Neural crest cell (in vitro differentiated cells): Measurements from ENCODE around the gene ASAP2. TPM values are rescaled to one million over a fixed set of nuclear protein-coding genes. Genes with fewer than 3 reads are reported as not detected.
A peak's percentile ranks its signal among the peaks of the same experiment; 100 is the strongest.

Experiments
- DNase-seq: peaks from one replicate; pipeline ENCODE4 v3.0.0; 2021; ENCODE audit warnings: low read depth, mixed read lengths, low spot score
- H3K27ac Mint-ChIP-seq: one replicate; pipeline ENCODE4 v1.8.0; 2021; ENCODE audit warnings: mild to moderate bottlenecking, mixed read lengths; ENCODE audit not compliant: unreplicated experiment
- H3K27me3 Mint-ChIP-seq: 2 replicates; pipeline ENCODE4 v1.8.0; 2021; ENCODE audit warnings: low read depth, mild to moderate bottlenecking, mixed read lengths
- H3K36me3 Mint-ChIP-seq: 2 replicates; pipeline ENCODE4 v1.8.0; 2021; ENCODE audit warnings: low read depth, mild to moderate bottlenecking, mixed read lengths
- H3K4me1 Mint-ChIP-seq: 2 replicates; pipeline ENCODE4 v1.8.0; 2021; ENCODE audit warnings: mixed read lengths
- H3K4me3 Mint-ChIP-seq: one replicate; pipeline ENCODE4 v1.8.0; 2021; ENCODE audit warnings: mild to moderate bottlenecking, mixed read lengths
- H3K9me3 Mint-ChIP-seq: 2 replicates; pipeline ENCODE4 v1.8.0; 2021; ENCODE audit warnings: mixed read lengths
- CTCF ChIP-seq: fragments of 200-600 bp; sonication (generic); conservative IDR thresholded peaks from 2 replicates; pipeline ENCODE4 v1.5.0; 2021; ENCODE audit warnings: antibody characterized with exemption, mild to moderate bottlenecking
- total RNA-seq: library from RNA; stranded (reverse); gene quantifications from 2 replicates; pipeline ENCODE4 v1.2.1, GENCODE V29; 2021

The ASAP2 gene
- total RNA-seq, 1 donor from 2014 or later: 48.6 TPM

- H3K27me3 Mint-ChIP-seq: no peaks in the 10 kb centered on the region
- no peak for DNase-seq
- H3K36me3 Mint-ChIP-seq: peaks cover 2% of the 10 kb centered on the region
- H3K4me1 Mint-ChIP-seq: peaks cover 22% of the 10 kb centered on the region
- H3K27ac Mint-ChIP-seq: no peak overlapping the region
- peak overlapping the region; percentile 27 for H3K4me3 Mint-ChIP-seq
- no peak for TF ChIP-seq CTCF
- no peaks in the 10 kb centered on the region for H3K9me3 Mint-ChIP-seq
These were observed 212.1 kb downstream of the ASAP2 start for GRCh38 chr2:9418746-9419145.

- no peak for DNase-seq
- H3K27ac Mint-ChIP-seq: no peak overlapping the region
- TF ChIP-seq CTCF: no peak
- no peaks in the 10 kb centered on the region for H3K27me3 Mint-ChIP-seq
- peaks cover 22% of the 10 kb centered on the region for H3K4me1 Mint-ChIP-seq
- no peaks in the 10 kb centered on the region for H3K9me3 Mint-ChIP-seq
- H3K36me3 Mint-ChIP-seq: peaks cover 2% of the 10 kb centered on the region
- H3K4me3 Mint-ChIP-seq: peak overlapping the region; percentile 68
These were observed 212.9 kb downstream of the ASAP2 start for GRCh38 chr2:9419541-9419940.

GRCh38 chr2:9420495-9420894 is 213.9 kb downstream of the ASAP2 start:
- peaks cover 22% of the 10 kb centered on the region for H3K4me1 Mint-ChIP-seq
- H3K27me3 Mint-ChIP-seq: no peaks in the 10 kb centered on the region
- no peak for TF ChIP-seq CTCF
- H3K4me3 Mint-ChIP-seq: peak overlapping the region; percentile 80
- peaks cover 2% of the 10 kb centered on the region for H3K36me3 Mint-ChIP-seq
- H3K27ac Mint-ChIP-seq: no peak overlapping the region
- DNase-seq: no peak
- no peaks in the 10 kb centered on the region for H3K9me3 Mint-ChIP-seq

GRCh38 chr2:9422321-9423099 is 215.9 kb downstream of the ASAP2 start:
- no peaks in the 10 kb centered on the region for H3K27me3 Mint-ChIP-seq
- no peak for TF ChIP-seq CTCF
- H3K36me3 Mint-ChIP-seq: no peaks in the 10 kb centered on the region
- H3K4me3 Mint-ChIP-seq: peak overlapping the region; percentile 93
- H3K9me3 Mint-ChIP-seq: no peaks in the 10 kb centered on the region
- H3K4me1 Mint-ChIP-seq: peaks cover 19% of the 10 kb centered on the region
- peak overlapping the region; percentile 69 for H3K27ac Mint-ChIP-seq
- DNase-seq: no peak

GRCh38 chr2:9423100-9423921 is 216.7 kb downstream of the ASAP2 start, which contains the start of the genes CPSF3 and ITGB1BP1:
CPSF3 (plus strand) TSS chr2:9423654; CDS start chr2:9423774, 120 bp downstream.
ITGB1BP1 (minus strand) TSS chr2:9423528; CDS start chr2:9418697, 4,831 bp downstream.
- Mint-ChIP-seq H3K27ac (peak within 1 kb of the TSS; percentile 95), H3K36me3 (no peaks in the 10 kb centered on the region), H3K9me3 (no peaks in the 10 kb centered on the region), H3K4me3 (peak within 1 kb of the TSS; percentile 93), H3K4me1 (peaks cover 19% of the 10 kb centered on the region), H3K27me3 (no peaks in the 10 kb centered on the region)
- TF ChIP-seq CTCF: peak; percentile 19
- DNase-seq: peak; percentile 99
